Kidney epithelial cell (primary cell): ENCODE data around the gene EML1. TPM values are rescaled to one million over a fixed set of nuclear protein-coding genes. Genes with fewer than 3 reads are reported as not detected.

Source experiments
- DNase-seq: peaks from one replicate; pipeline ENCODE4 v3.0.0-alpha.2; 2010; ENCODE audit warnings: low read depth
- H3K27me3 ChIP-seq: 2 replicates; pipeline ENCODE4 v1.6.0; 2011; ENCODE audit warnings: low read length; ENCODE audit not compliant: control insufficient read depth, insufficient read depth
- H3K36me3 ChIP-seq: 2 replicates; pipeline ENCODE4 v1.5.1; 2011; ENCODE audit warnings: low read length; ENCODE audit not compliant: control insufficient read depth, insufficient read depth
- H3K4me3 ChIP-seq: 2 replicates; pipeline ENCODE4 v1.5.1; 2011; ENCODE audit warnings: low read depth, mild to moderate bottlenecking, control low read depth, low read length
- CTCF ChIP-seq: IDR thresholded peaks from 2 replicates; pipeline ENCODE4 v1.5.1; 2011; ENCODE audit warnings: mild to moderate bottlenecking, moderate library complexity, low read length, control low read depth, inconsistent platforms; ENCODE audit not compliant: insufficient read depth, poor library complexity, severe bottlenecking
- total RNA-seq: library from RNA; depleted of rRNA; stranded (reverse); fragments of >200 nt; gene quantifications from 2 replicates; pipeline ENCODE4 v1.2.3, GENCODE V29; 2015

EML1 gene
- total RNA-seq, 1 donor from 2014 or later = 11.6 TPM

- Histone ChIP-seq H3K36me3 (no peaks in the 10 kb centered on the region), H3K4me3 (no peak overlapping the region), H3K27me3 (peaks cover 20% of the 10 kb centered on the region)
- DNase-seq = no peak
- TF ChIP-seq CTCF = no peak
Observed at GRCh38 chr14:99951085-99951484, 157.9 kb downstream of the EML1 start.

GRCh38 chr14:99952039-99952438 is 158.8 kb downstream of the EML1 start:
- no peak for DNase-seq
- H3K4me3 ChIP-seq = no peak overlapping the region
- no peak for TF ChIP-seq CTCF
- H3K36me3 ChIP-seq = no peaks in the 10 kb centered on the region
- H3K27me3 ChIP-seq = peaks cover 16% of the 10 kb centered on the region

GRCh38 chr14:99952453-99952852 is 159.2 kb downstream of the EML1 start:
- no peak for TF ChIP-seq CTCF
- Histone ChIP-seq H3K27me3 (peaks cover 14% of the 10 kb centered on the region), H3K4me3 (no peak overlapping the region), H3K36me3 (no peaks in the 10 kb centered on the region)
- DNase-seq = no peak

GRCh38 chr14:99955826-99956455 is 162.7 kb downstream of the EML1 start:
- TF ChIP-seq CTCF = no peak
- H3K27me3 ChIP-seq = peaks cover 17% of the 10 kb centered on the region
- DNase-seq = no peak
- H3K36me3 ChIP-seq = no peaks in the 10 kb centered on the region
- no peak overlapping the region for H3K4me3 ChIP-seq

- no peak for TF ChIP-seq CTCF
- Histone ChIP-seq H3K4me3 (no peak overlapping the region), H3K36me3 (no peaks in the 10 kb centered on the region), H3K27me3 (peaks cover 12% of the 10 kb centered on the region)
- DNase-seq = no peak
Observed at GRCh38 chr14:99958380-99958779, 165.2 kb downstream of the EML1 start.
